Epithelial cell of proximal tubule (primary cell): ENCODE results near the gene RPS3A. TPM values are rescaled to one million over a fixed set of nuclear protein-coding genes. Genes with fewer than 3 reads are reported as not detected.
A peak's percentile ranks its signal among the peaks of the same experiment; 100 is the strongest.

Source experiments
- DNase-seq: peaks from one replicate; pipeline ENCODE4 v3.0.0-alpha.2; 2011; ENCODE audit warnings: low read depth
- H3K4me3 ChIP-seq: 2 replicates; pipeline ENCODE4 v1.5.1; 2011; ENCODE audit warnings: low read depth, mild to moderate bottlenecking, low read length
- total RNA-seq: library from RNA; depleted of rRNA; stranded (reverse); fragments of >200 nt; gene quantifications from 2 replicates; pipeline ENCODE4 v1.2.3, GENCODE V29; 2015
- TF ChIP-seq, protein P1 (sequence below): conservative IDR thresholded peaks from 2 replicates; pipeline ENCODE4 v1.5.1; 2012; ENCODE audit warnings: low read depth, mild to moderate bottlenecking, low read length

The RPS3A gene
- total RNA-seq, 1 donor from 2014 or later = 3,250 TPM

GRCh38 chr4:151091047-151091446 is 8.4 kb upstream of the RPS3A start:
- H3K4me3 ChIP-seq = no peak overlapping the region
- no peak for DNase-seq
- TF ChIP-seq, protein P1, sequence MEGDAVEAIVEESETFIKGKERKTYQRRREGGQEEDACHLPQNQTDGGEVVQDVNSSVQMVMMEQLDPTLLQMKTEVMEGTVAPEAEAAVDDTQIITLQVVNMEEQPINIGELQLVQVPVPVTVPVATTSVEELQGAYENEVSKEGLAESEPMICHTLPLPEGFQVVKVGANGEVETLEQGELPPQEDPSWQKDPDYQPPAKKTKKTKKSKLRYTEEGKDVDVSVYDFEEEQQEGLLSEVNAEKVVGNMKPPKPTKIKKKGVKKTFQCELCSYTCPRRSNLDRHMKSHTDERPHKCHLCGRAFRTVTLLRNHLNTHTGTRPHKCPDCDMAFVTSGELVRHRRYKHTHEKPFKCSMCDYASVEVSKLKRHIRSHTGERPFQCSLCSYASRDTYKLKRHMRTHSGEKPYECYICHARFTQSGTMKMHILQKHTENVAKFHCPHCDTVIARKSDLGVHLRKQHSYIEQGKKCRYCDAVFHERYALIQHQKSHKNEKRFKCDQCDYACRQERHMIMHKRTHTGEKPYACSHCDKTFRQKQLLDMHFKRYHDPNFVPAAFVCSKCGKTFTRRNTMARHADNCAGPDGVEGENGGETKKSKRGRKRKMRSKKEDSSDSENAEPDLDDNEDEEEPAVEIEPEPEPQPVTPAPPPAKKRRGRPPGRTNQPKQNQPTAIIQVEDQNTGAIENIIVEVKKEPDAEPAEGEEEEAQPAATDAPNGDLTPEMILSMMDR = no peak

- no peak overlapping the region for H3K4me3 ChIP-seq
- TF ChIP-seq, protein P1 = no peak
- no peak for DNase-seq
These were observed 6.9 kb upstream of the RPS3A start for GRCh38 chr4:151092488-151092887.

DNA sequence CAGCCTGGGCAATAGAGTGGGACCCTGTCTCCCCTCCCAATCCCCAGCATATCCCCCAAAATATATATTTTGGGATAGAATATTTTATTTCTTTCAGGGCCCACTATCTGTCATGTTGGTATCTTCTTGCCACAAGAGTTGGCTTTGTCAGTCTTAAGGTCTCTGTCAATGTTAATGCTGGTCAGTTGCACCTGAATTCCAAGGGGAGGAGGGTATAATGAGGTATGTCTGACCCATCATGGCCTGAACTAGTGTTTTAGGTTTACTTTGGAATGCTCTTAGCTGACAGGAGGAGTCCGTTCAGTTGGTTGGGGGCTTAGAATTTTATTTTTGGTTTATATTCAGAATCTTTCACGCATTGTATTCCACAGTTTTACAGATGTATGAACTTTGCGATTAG is 6.2 kb upstream of the RPS3A start:
- no peak for DNase-seq
- H3K4me3 ChIP-seq = no peak overlapping the region
- TF ChIP-seq, protein P1 = no peak

DNA sequence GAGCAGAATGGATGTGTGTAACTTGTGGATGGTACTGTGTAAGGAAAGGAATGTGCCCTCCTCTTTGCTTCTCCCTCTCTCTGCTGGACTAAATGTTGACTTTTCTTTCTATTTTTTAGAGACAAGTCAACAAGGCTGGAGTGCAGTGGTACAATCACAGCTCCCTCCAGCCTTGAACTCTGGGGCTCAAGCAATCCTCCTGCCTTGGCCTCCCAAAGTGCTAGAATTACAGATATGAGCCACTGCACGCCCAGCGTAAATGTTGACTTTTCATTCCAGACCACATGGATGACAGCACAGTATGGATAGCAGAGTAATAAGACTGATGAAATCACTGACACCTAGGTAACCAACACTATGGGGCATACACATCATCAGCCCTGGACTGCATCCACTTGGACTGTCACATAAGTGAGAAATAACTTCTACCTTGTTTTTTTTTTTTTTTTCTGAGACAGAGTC is 5.1 kb upstream of the RPS3A start:
- no peak overlapping the region for H3K4me3 ChIP-seq
- TF ChIP-seq, protein P1 = no peak
- DNase-seq = no peak

DNA sequence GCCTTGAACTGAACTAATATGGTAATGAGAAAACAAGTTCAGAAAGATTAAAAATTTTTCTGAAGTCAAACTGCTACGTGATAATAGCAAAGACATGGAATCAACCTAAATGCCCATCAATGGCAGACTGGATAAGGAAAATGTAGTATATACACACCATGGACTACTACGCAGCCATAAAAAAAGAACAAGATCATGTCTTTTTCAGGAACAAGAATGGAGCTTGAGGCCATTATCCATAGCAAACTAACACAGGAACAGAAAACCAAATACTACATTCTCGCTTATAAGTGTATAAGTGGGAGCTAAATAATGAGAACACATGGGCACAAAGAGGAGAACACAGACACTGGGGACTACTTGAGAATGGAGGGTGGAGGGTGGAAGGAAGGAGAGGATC is 4.3 kb upstream of the RPS3A start:
- TF ChIP-seq, protein P1 = no peak
- no peak overlapping the region for H3K4me3 ChIP-seq
- DNase-seq = no peak

- no peak for DNase-seq
- TF ChIP-seq, protein P1 = no peak
- no peak overlapping the region for H3K4me3 ChIP-seq
These were observed 1.7 kb upstream of the RPS3A start for GRCh38 chr4:151097759-151098158.

GRCh38 chr4:151098979-151099228 is 524 bp upstream of the RPS3A start:
- DNase-seq = no peak
- peak overlapping the region; percentile 76 for H3K4me3 ChIP-seq
- TF ChIP-seq, protein P1 = no peak
